T-cell (primary cell): ENCODE results near the gene LMF1. TPM values are rescaled to one million over a fixed set of nuclear protein-coding genes. Genes with fewer than 3 reads are reported as not detected.

Experiments used
- ATAC-seq, 4 experiments: fragments of 200-7000 bp in 3 of 4; fragments of 150-1000 bp in 1 of 4; cut with Tn5 transposase; replicated peaks in 1 of 4; 1 replicate in 3 of 4; 2 replicates in 1 of 4; pipeline ENCODE4 v1.10.0; 2021; ENCODE audit warnings: moderate library complexity in 3 of 4, mild to moderate bottlenecking in 2 of 4, moderate number of reproducible peaks in 1 of 4
- CTCF ChIA-PET, 2 donors: fragments of 300-600 bp; sonication (Branson Sonifier 250); formaldehyde crosslinking; loops; one replicate each; lab custom pipeline; 2022; ENCODE audit warnings: antibody characterized with exemption in 2 of 2; lab: Charles Lee
- POLR2A ChIA-PET, 2 donors: fragments of 300-600 bp; sonication (Branson Sonifier 250); formaldehyde crosslinking; loops; one replicate each; lab custom pipeline; 2022; ENCODE audit warnings: antibody characterized with exemption in 2 of 2; lab: Charles Lee
- DNase-seq, 35 experiments: peaks; one replicate each; pipeline versions ENCODE4 v3.0.0 to v3.0.0-alpha.2; 2013 to 2023
- H3K27ac ChIP-seq: one replicate; pipeline ENCODE4 v1.5.1; 2013; ENCODE audit warnings: low read length
- H3K27me3 ChIP-seq, 2 experiments: replicated peaks in 1 of 2; 1 replicate in 1 of 2; 2 replicates in 1 of 2; pipeline versions ENCODE4 v1.6.1 to v1.7.0; 2013; ENCODE audit warnings: low read length in 1 of 2, mixed read lengths in 1 of 2; ENCODE audit not compliant: control insufficient read depth in 2 of 2, insufficient read depth in 2 of 2; ENCODE audit errors: extremely low read depth in 1 of 2
- H3K36me3 ChIP-seq, 2 donors: 1 replicate in 1 of 2; 2 replicates in 1 of 2; pipeline versions ENCODE4 v1.6.1 to v1.7.0; 2013; ENCODE audit warnings: low read length in 1 of 2; ENCODE audit not compliant: control insufficient read depth in 2 of 2, insufficient read depth in 1 of 2; ENCODE audit errors: extremely low read depth in 1 of 2
- H3K4me1 ChIP-seq, 2 experiments: 1 replicate in 1 of 2; 2 replicates in 1 of 2; pipeline versions ENCODE4 v1.6.1 to v1.7.0; 2013; ENCODE audit warnings: low read length in 2 of 2, mixed read lengths in 1 of 2; ENCODE audit not compliant: insufficient read depth in 2 of 2, control insufficient read depth in 1 of 2; ENCODE audit errors: extremely low read depth in 1 of 2
- H3K4me3 ChIP-seq, 2 donors: 1 replicate in 1 of 2; 2 replicates in 1 of 2; pipeline versions ENCODE4 v1.5.1 to v1.7.0; 2013; ENCODE audit warnings: mild to moderate bottlenecking in 2 of 2, low read length in 1 of 2, moderate library complexity in 1 of 2; ENCODE audit not compliant: control insufficient read depth in 1 of 2; ENCODE audit errors: extremely low read depth in 1 of 2
- H3K9me3 ChIP-seq: 2 replicates; pipeline ENCODE4 v1.7.0; 2013
- H3K27ac Mint-ChIP-seq, 2 donors: one replicate each; pipeline ENCODE4 v1.8.0; 2020 to 2021; ENCODE audit warnings: mild to moderate bottlenecking in 2 of 2, mixed read lengths in 2 of 2
- H3K27me3 Mint-ChIP-seq, 2 donors: one replicate each; pipeline ENCODE4 v1.8.0; 2021 to 2022; ENCODE audit warnings: mixed read lengths in 2 of 2
- H3K36me3 Mint-ChIP-seq: one replicate; pipeline ENCODE4 v1.8.0; 2021; ENCODE audit warnings: mixed read lengths
- H3K4me1 Mint-ChIP-seq, 3 donors: one replicate each; pipeline ENCODE4 v1.8.0; 2020 to 2022; ENCODE audit warnings: mixed read lengths in 3 of 3, mild to moderate bottlenecking in 1 of 3
- H3K4me3 Mint-ChIP-seq, 3 donors: one replicate each; pipeline ENCODE4 v1.8.0; 2020 to 2022; ENCODE audit warnings: mild to moderate bottlenecking in 3 of 3, mixed read lengths in 3 of 3, moderate library complexity in 3 of 3
- H3K9me3 Mint-ChIP-seq, 3 donors: one replicate each; pipeline ENCODE4 v1.8.0; 2020 to 2022; ENCODE audit warnings: mixed read lengths in 3 of 3
- WGBS: methylation state at CpG from one replicate; pipeline ENCODE4 v1.1.5; 2013; ENCODE audit warnings: missing lambda C conversion rate; ENCODE audit not compliant: insufficient coverage; 5-methylcytosine and 5-hydroxymethylcytosine counted together
- total RNA-seq, 35 experiments: library from RNA in 6 of 35; stranded (reverse) in 6 of 35; fragments of 120-200 nt in 1 of 35; gene quantifications; one replicate each; pipeline versions ENCODE4 v1.2.1 to v1.2.4 and lab custom pipeline; 2013 to 2026

Gene LMF1
- total RNA-seq, 5 donors from 2014 or later (not counting 1 experiment from before 2014, with no cell fraction given) = 46.6 to 59.4 (median 51.1) TPM

GRCh38 chr16:975291-975690 is 4.5 kb upstream of the LMF1 start:
- no peak overlapping the region for H3K4me3 ChIP-seq
- peaks cover 0 to 30% of the 10 kb centered on the region in 2 experiments for H3K27me3 ChIP-seq
- no peaks in the 10 kb centered on the region for H3K36me3 ChIP-seq
- Mint-ChIP-seq H3K4me3 (no peak overlapping the region), H3K9me3 (no peaks in the 10 kb centered on the region), H3K27ac (peak overlapping the region in 1 of 2 donors; percentile 43), H3K36me3 (no peaks in the 10 kb centered on the region), H3K4me1 (peaks cover 11 to 25% (median 22%) of the 10 kb centered on the region in 3 donors), H3K27me3 (peaks cover 0 to 3% of the 10 kb centered on the region in 2 donors)
- no peak overlapping the region for H3K27ac ChIP-seq
- peaks cover 3 to 24% of the 10 kb centered on the region in 2 experiments for H3K4me1 ChIP-seq
- ATAC-seq (no peak), DNase-seq (no peak)
- POLR2A ChIA-PET = interaction anchor here in 1 of 2 donors (0.6 kb wide), 1 partner anchor 11 kb away, joined by 3 read pairs; no protein-coding TSS in a partner anchor
- CTCF ChIA-PET = no interaction called here
- no peaks in the 10 kb centered on the region for H3K9me3 ChIP-seq
- 93% methylated on average over 11 of the region's 12 CpGs for WGBS

- H3K27ac Mint-ChIP-seq = no peak overlapping the region
- CTCF ChIA-PET = no interaction called here
- no peak overlapping the region for H3K27ac ChIP-seq
- DNase-seq (no peak), ATAC-seq (no peak)
- H3K4me3 ChIP-seq = no peak overlapping the region
- no peaks in the 10 kb centered on the region for H3K36me3 ChIP-seq
- H3K27me3 Mint-ChIP-seq = peaks cover 0 to 1% of the 10 kb centered on the region in 2 donors
- peaks cover 0 to 26% of the 10 kb centered on the region in 2 experiments for H3K27me3 ChIP-seq
- H3K4me1 ChIP-seq = peaks cover 3 to 24% of the 10 kb centered on the region in 2 experiments
- POLR2A ChIA-PET = interaction anchor here in 1 of 2 donors (0.6 kb wide), 1 partner anchor 11 kb away, joined by 3 read pairs; no protein-coding TSS in a partner anchor
- H3K4me1 Mint-ChIP-seq = peaks cover 14 to 27% (median 24%) of the 10 kb centered on the region in 3 donors
- H3K9me3 Mint-ChIP-seq = no peaks in the 10 kb centered on the region
- WGBS = 85% methylated on average over 19 of the region's 26 CpGs
- H3K9me3 ChIP-seq = no peaks in the 10 kb centered on the region
- no peak overlapping the region for H3K4me3 Mint-ChIP-seq
- no peaks in the 10 kb centered on the region for H3K36me3 Mint-ChIP-seq
Measured at GRCh38 chr16:974611-975261, 4.0 kb upstream of the LMF1 start.

GRCh38 chr16:974001-974601 is 3.3 kb upstream of the LMF1 start:
- no peak overlapping the region for H3K27ac ChIP-seq
- peaks cover 19 to 30% (median 29%) of the 10 kb centered on the region in 3 donors for H3K4me1 Mint-ChIP-seq

GRCh38 chr16:973366-973765 is 2.6 kb upstream of the LMF1 start:
- no peaks in the 10 kb centered on the region for H3K36me3 Mint-ChIP-seq
- H3K4me1 ChIP-seq = peaks cover 10 to 32% of the 10 kb centered on the region in 2 experiments
- H3K36me3 ChIP-seq = no peaks in the 10 kb centered on the region
- H3K27ac ChIP-seq = no peak overlapping the region
- no peak overlapping the region for H3K4me3 Mint-ChIP-seq
- no peak for ATAC-seq
- H3K27ac Mint-ChIP-seq = peak overlapping the region in 1 of 2 donors; percentile 5
- H3K4me1 Mint-ChIP-seq = peaks cover 25 to 36% (median 35%) of the 10 kb centered on the region in 3 donors
- WGBS = 82% methylated on average over 14 of the region's 17 CpGs
- no peak overlapping the region for H3K4me3 ChIP-seq
- no peak for DNase-seq
- no peaks in the 10 kb centered on the region for H3K9me3 ChIP-seq
- CTCF ChIA-PET = interaction anchor here in 1 of 2 donors (1.2 kb wide), 1 partner anchor 8 kb away, joined by 3 read pairs; the partner anchor contains the start of gene SOX8
- H3K27me3 Mint-ChIP-seq = no peaks in the 10 kb centered on the region
- no peaks in the 10 kb centered on the region for H3K9me3 Mint-ChIP-seq
- peaks cover 0 to 12% of the 10 kb centered on the region in 2 experiments for H3K27me3 ChIP-seq
- POLR2A ChIA-PET = no interaction called here

More at GRCh38 chr16:974001-974601, 3.3 kb upstream of the LMF1 start:
- 79% methylated on average over 13 of the region's 21 CpGs for WGBS
- H3K27me3 ChIP-seq = peaks cover 0 to 20% of the 10 kb centered on the region in 2 experiments
- ATAC-seq (no peak), DNase-seq (no peak)
- POLR2A ChIA-PET = no interaction called here
- Mint-ChIP-seq H3K9me3 (no peaks in the 10 kb centered on the region), H3K36me3 (no peaks in the 10 kb centered on the region), H3K4me3 (no peak overlapping the region), H3K27ac (no peak overlapping the region), H3K27me3 (peaks cover 0 to 1% of the 10 kb centered on the region in 2 donors)
- H3K9me3 ChIP-seq = no peaks in the 10 kb centered on the region
- no peak overlapping the region for H3K4me3 ChIP-seq
- peaks cover 8 to 26% of the 10 kb centered on the region in 2 experiments for H3K4me1 ChIP-seq
- H3K36me3 ChIP-seq = no peaks in the 10 kb centered on the region
- CTCF ChIA-PET = no interaction called here

GRCh38 chr16:972316-973002 is 1.7 kb upstream of the LMF1 start:
- peak overlapping the region in 1 of 3 donors; percentile 74 for H3K4me3 Mint-ChIP-seq
- ATAC-seq (no peak), DNase-seq (no peak)
- Histone ChIP-seq H3K4me3 (no peak overlapping the region), H3K4me1 (peaks cover 11 to 33% of the 10 kb centered on the region in 2 experiments), H3K36me3 (no peaks in the 10 kb centered on the region), H3K9me3 (no peaks in the 10 kb centered on the region), H3K27me3 (peaks cover 0 to 10% of the 10 kb centered on the region in 2 experiments), H3K27ac (no peak overlapping the region)
- CTCF ChIA-PET = interaction anchor here in 1 of 2 donors (1.2 kb wide), 1 partner anchor 9 kb away, joined by 3 read pairs; the partner anchor contains the start of gene SOX8
- H3K9me3 Mint-ChIP-seq = no peaks in the 10 kb centered on the region
- POLR2A ChIA-PET = no interaction called here
- H3K4me1 Mint-ChIP-seq = peaks cover 27 to 37% (median 30%) of the 10 kb centered on the region in 3 donors
- 92% methylated on average over 32 of the region's 32 CpGs for WGBS
- no peaks in the 10 kb centered on the region for H3K36me3 Mint-ChIP-seq
- H3K27me3 Mint-ChIP-seq = no peaks in the 10 kb centered on the region
- H3K27ac Mint-ChIP-seq = peak overlapping the region in 1 of 2 donors; percentile 59

GRCh38 chr16:971981-972315 is 1.2 kb upstream of the LMF1 start:
- no peaks in the 10 kb centered on the region for H3K27me3 Mint-ChIP-seq
- Histone ChIP-seq H3K36me3 (no peaks in the 10 kb centered on the region), H3K4me1 (peaks cover 11 to 33% of the 10 kb centered on the region in 2 experiments), H3K27me3 (peaks cover 0 to 10% of the 10 kb centered on the region in 2 experiments), H3K27ac (no peak overlapping the region), H3K4me3 (no peak overlapping the region), H3K9me3 (no peaks in the 10 kb centered on the region)
- DNase-seq (no peak), ATAC-seq (no peak)
- no peaks in the 10 kb centered on the region for H3K9me3 Mint-ChIP-seq
- 89% methylated on average over 6 of the region's 8 CpGs for WGBS
- H3K36me3 Mint-ChIP-seq = no peaks in the 10 kb centered on the region
- peaks cover 27 to 37% (median 30%) of the 10 kb centered on the region in 3 donors for H3K4me1 Mint-ChIP-seq
- H3K27ac Mint-ChIP-seq = peak overlapping the region; percentile 59 to 66
- H3K4me3 Mint-ChIP-seq = peak overlapping the region; percentile 63 to 74 (median 69)
- ChIA-PET CTCF (no interaction called here), POLR2A (no interaction called here)
